K562 (cell line): Measurements from ENCODE around the gene GRAMD2A.

Source experiments
- E2F4 ChIP-seq: sonication (generic); formaldehyde crosslinking; IDR thresholded peaks from 2 replicates; pipeline ENCODE4 v1.8.0; 2022; ENCODE audit warnings: mild to moderate bottlenecking, low read depth, missing genetic modification reagents
- NFXL1 ChIP-seq: fragments of 450-650 bp; formaldehyde crosslinking; IDR thresholded peaks from 2 replicates; pipeline ENCODE4 v1.4.0; 2021; ENCODE audit warnings: mild to moderate bottlenecking

- TF ChIP-seq E2F4 (CRISPR knock-in tag) (no peak), NFXL1 (CRISPR knock-in tag) (no peak)
Observed at GRCh38 chr15:72203507-72203837, 5.9 kb upstream of the GRAMD2A start.
